Activated T-helper 2 cell treated with anti-CD3 and anti-CD28 coated beads, Interferon-gamma antibody, Interleukin-2, Interleukin-4, amounts not matched to agents 10 μg/mL and 5 μg/mL and 100 μg/mL, durations not matched to agents 14 hours and 24 hours and 36 hours (primary cell): ENCODE results near the gene ALKBH6. TPM values are rescaled to one million over a fixed set of nuclear protein-coding genes. Genes with fewer than 3 reads are reported as not detected.

Experiments used
- DNase-seq: peaks from one replicate; pipeline ENCODE4 v3.0.0; 2021; ENCODE audit warnings: low spot score
- H3K27ac Mint-ChIP-seq: one replicate; pipeline ENCODE4 v1.8.0; 2021; ENCODE audit warnings: mixed read lengths
- H3K27me3 Mint-ChIP-seq: one replicate; pipeline ENCODE4 v1.8.0; 2021; ENCODE audit warnings: low read depth, mixed read lengths
- H3K36me3 Mint-ChIP-seq: one replicate; pipeline ENCODE4 v1.8.0; 2021; ENCODE audit warnings: low read depth, mixed read lengths
- H3K4me1 Mint-ChIP-seq: one replicate; pipeline ENCODE4 v1.8.0; 2021; ENCODE audit warnings: low read depth, mixed read lengths
- H3K4me3 Mint-ChIP-seq: one replicate; pipeline ENCODE4 v1.8.0; 2021; ENCODE audit warnings: low read depth, mild to moderate bottlenecking, moderate library complexity, mixed read lengths
- H3K9me3 Mint-ChIP-seq: one replicate; pipeline ENCODE4 v1.8.0; 2021; ENCODE audit warnings: mixed read lengths
- intact Hi-C: fragments of 100-400 bp; cut with micrococcal nuclease; formaldehyde crosslinking; loops from one replicate; pipeline ENCODE4 v1.15.1; 2023
- total RNA-seq: library from RNA; stranded (reverse); gene quantifications from 2 replicates; pipeline ENCODE4 v1.2.3, GENCODE V29; 2022

ALKBH6 gene
- total RNA-seq, 1 donor from 2014 or later: 49.9 TPM

- DNase-seq: no peak
- H3K27me3 Mint-ChIP-seq: no peaks in the 10 kb centered on the region
- no peak overlapping the region for H3K4me3 Mint-ChIP-seq
- no peak overlapping the region for H3K27ac Mint-ChIP-seq
- no peaks in the 10 kb centered on the region for H3K9me3 Mint-ChIP-seq
- peaks cover 4% of the 10 kb centered on the region for H3K4me1 Mint-ChIP-seq
- intact Hi-C loops: no loop called here
- H3K36me3 Mint-ChIP-seq: peaks cover 22% of the 10 kb centered on the region
Observed at GRCh38 chr19:36026091-36026876, 12.3 kb upstream of the ALKBH6 start.

- H3K27me3 Mint-ChIP-seq: no peaks in the 10 kb centered on the region
- H3K4me3 Mint-ChIP-seq: no peak overlapping the region
- peaks cover 3% of the 10 kb centered on the region for H3K4me1 Mint-ChIP-seq
- no peak overlapping the region for H3K27ac Mint-ChIP-seq
- no peak for DNase-seq
- no peaks in the 10 kb centered on the region for H3K9me3 Mint-ChIP-seq
- peaks cover 25% of the 10 kb centered on the region for H3K36me3 Mint-ChIP-seq
- intact Hi-C loops: no loop called here
Observed at GRCh38 chr19:36025541-36025940, 11.5 kb upstream of the ALKBH6 start.

- no peak for DNase-seq
- peaks cover 22% of the 10 kb centered on the region for H3K36me3 Mint-ChIP-seq
- H3K27ac Mint-ChIP-seq: no peak overlapping the region
- no peaks in the 10 kb centered on the region for H3K27me3 Mint-ChIP-seq
- H3K9me3 Mint-ChIP-seq: no peaks in the 10 kb centered on the region
- no peaks in the 10 kb centered on the region for H3K4me1 Mint-ChIP-seq
- no peak overlapping the region for H3K4me3 Mint-ChIP-seq
- intact Hi-C loops: no loop called here
Observed at GRCh38 chr19:36023432-36023831, 9.4 kb upstream of the ALKBH6 start.

- no peaks in the 10 kb centered on the region for H3K9me3 Mint-ChIP-seq
- H3K27me3 Mint-ChIP-seq: no peaks in the 10 kb centered on the region
- peaks cover 19% of the 10 kb centered on the region for H3K36me3 Mint-ChIP-seq
- intact Hi-C loops: no loop called here
- H3K4me1 Mint-ChIP-seq: peaks cover 16% of the 10 kb centered on the region
- H3K4me3 Mint-ChIP-seq: no peak overlapping the region
- DNase-seq: no peak
- H3K27ac Mint-ChIP-seq: no peak overlapping the region
Observed at GRCh38 chr19:36019061-36019670, 5.2 kb upstream of the ALKBH6 start.

GRCh38 chr19:36013280-36014011, 567 bp downstream of the ALKBH6 start:
- no peaks in the 10 kb centered on the region for H3K9me3 Mint-ChIP-seq
- intact Hi-C loops: loop anchor here (1.0 kb wide), 3 partner anchors 18 to 102 kb away; partner anchors contain the start of genes SDHAF1, TBCB, THAP8 and WDR62
- no peak for DNase-seq
- peaks cover 8% of the 10 kb centered on the region for H3K36me3 Mint-ChIP-seq
- peak overlapping the region; percentile 93 for H3K4me3 Mint-ChIP-seq
- H3K27me3 Mint-ChIP-seq: no peaks in the 10 kb centered on the region
- H3K27ac Mint-ChIP-seq: peak overlapping the region; percentile 92
- H3K4me1 Mint-ChIP-seq: peaks cover 38% of the 10 kb centered on the region

GRCh38 chr19:36010402-36010801, 3.6 kb downstream of the ALKBH6 start:
- Mint-ChIP-seq H3K36me3 (peaks cover 8% of the 10 kb centered on the region), H3K27me3 (no peaks in the 10 kb centered on the region), H3K4me3 (no peak overlapping the region), H3K4me1 (peaks cover 33% of the 10 kb centered on the region), H3K27ac (no peak overlapping the region), H3K9me3 (no peaks in the 10 kb centered on the region)
- intact Hi-C loops: no loop called here
- DNase-seq: no peak

GRCh38 chr19:36009633-36010379, 4.2 kb downstream of the ALKBH6 start:
- Mint-ChIP-seq H3K27me3 (no peaks in the 10 kb centered on the region), H3K27ac (peak overlapping the region; percentile 19), H3K4me3 (peak overlapping the region; percentile 64), H3K9me3 (no peaks in the 10 kb centered on the region), H3K36me3 (peaks cover 8% of the 10 kb centered on the region), H3K4me1 (peaks cover 27% of the 10 kb centered on the region)
- intact Hi-C loops: no loop called here
- no peak for DNase-seq

- intact Hi-C loops: no loop called here
- Mint-ChIP-seq H3K9me3 (no peaks in the 10 kb centered on the region), H3K4me1 (peaks cover 22% of the 10 kb centered on the region), H3K27ac (no peak overlapping the region), H3K27me3 (no peaks in the 10 kb centered on the region), H3K4me3 (peak overlapping the region; percentile 64), H3K36me3 (peaks cover 5% of the 10 kb centered on the region)
- peak; percentile 51 for DNase-seq
Observed at GRCh38 chr19:36009220-36009619, 4.8 kb downstream of the ALKBH6 start.

GRCh38 chr19:36008336-36008978, 5.6 kb downstream of the ALKBH6 start, which contains the start of gene SYNE4:
Gene SYNE4, minus strand, starts transcription at chr19:36008813. Its CDS starts 132 bp downstream, at chr19:36008681.
- H3K27me3 Mint-ChIP-seq: no peaks in the 10 kb centered on the region
- H3K36me3 Mint-ChIP-seq: peaks cover 5% of the 10 kb centered on the region
- no peak for DNase-seq
- H3K4me1 Mint-ChIP-seq: peaks cover 21% of the 10 kb centered on the region
- H3K9me3 Mint-ChIP-seq: no peaks in the 10 kb centered on the region
- peak within 1 kb of the TSS; percentile 64 for H3K4me3 Mint-ChIP-seq
- intact Hi-C loops: no loop called here
- H3K27ac Mint-ChIP-seq: peak within 1 kb of the TSS; percentile 34

GRCh38 chr19:36006955-36007354, 7.1 kb downstream of the ALKBH6 start:
- no peaks in the 10 kb centered on the region for H3K27me3 Mint-ChIP-seq
- H3K4me3 Mint-ChIP-seq: no peak overlapping the region
- no peak overlapping the region for H3K27ac Mint-ChIP-seq
- DNase-seq: no peak
- peaks cover 11% of the 10 kb centered on the region for H3K4me1 Mint-ChIP-seq
- intact Hi-C loops: no loop called here
- H3K9me3 Mint-ChIP-seq: no peaks in the 10 kb centered on the region
- H3K36me3 Mint-ChIP-seq: peaks cover 11% of the 10 kb centered on the region

GRCh38 chr19:36003284-36003683, 10.7 kb downstream of the ALKBH6 start:
- Mint-ChIP-seq H3K27me3 (no peaks in the 10 kb centered on the region), H3K36me3 (peaks cover 22% of the 10 kb centered on the region), H3K27ac (no peak overlapping the region), H3K4me1 (peaks cover 4% of the 10 kb centered on the region), H3K9me3 (no peaks in the 10 kb centered on the region), H3K4me3 (no peak overlapping the region)
- intact Hi-C loops: no loop called here
- no peak for DNase-seq

- intact Hi-C loops: no loop called here
- Mint-ChIP-seq H3K27me3 (no peaks in the 10 kb centered on the region), H3K27ac (no peak overlapping the region), H3K9me3 (no peaks in the 10 kb centered on the region), H3K36me3 (peaks cover 32% of the 10 kb centered on the region), H3K4me3 (no peak overlapping the region), H3K4me1 (peaks cover 11% of the 10 kb centered on the region)
- DNase-seq: no peak
Observed at GRCh38 chr19:36001605-36002004, 12.4 kb downstream of the ALKBH6 start.
